ENCODE results near the gene NPPA. TPM values are rescaled to one million over a fixed set of nuclear protein-coding genes. Genes with fewer than 3 reads are reported as not detected.

The NPPA gene
- total and polyA plus RNA-seq, 9 of the 15 experiments (the other 6 are each of a cell fraction or from before 2014, with no cell fraction given), result not detected

DNA sequence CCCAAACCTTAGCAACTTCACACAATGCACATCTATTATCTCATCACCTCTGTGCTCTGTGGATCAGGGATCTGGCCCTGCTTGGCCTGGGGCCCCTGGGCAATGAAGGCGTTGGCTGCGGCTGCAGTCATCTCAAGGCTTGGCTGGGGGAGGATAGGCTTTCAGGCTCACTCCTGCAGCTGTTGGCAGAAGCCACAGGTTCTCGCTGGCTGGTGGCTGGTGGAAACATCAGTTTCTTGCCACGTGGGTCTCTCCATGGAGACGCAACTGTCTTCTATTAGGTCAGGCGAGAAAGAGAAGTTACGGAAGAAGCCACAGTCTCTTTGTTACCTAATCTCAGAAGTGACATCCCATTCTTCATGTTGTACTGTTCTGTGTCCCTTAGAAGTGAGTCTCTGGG lies 3.6 kb upstream of the NPPA start:
- Histone ChIP-seq H3K9ac (ENCODE audit: insufficient read depth in 1 of 2, low read depth in 2 of 2, low read length in 2 of 2) (peak overlapping the region in 1 of 2 experiments; percentile 63; a peak in 1 of 4 replicates), H2AFZ (ENCODE audit: low read depth, low read length) (no peak overlapping the region), H4K20me1 (replicated peaks; ENCODE audit: control insufficient read depth, insufficient read depth, low read length) (no peaks in the 10 kb centered on the region), H3K27me3 (ENCODE audit: control insufficient read depth in 2 of 2, insufficient read depth in 2 of 2, low read length in 2 of 2) (peaks cover 6 to 22% of the 10 kb centered on the region in 2 experiments; a peak in 3 of 5 replicates), H3K27ac (ENCODE audit: extremely low read depth, low read depth, low read length) (no peak overlapping the region), H3K9me1 (ENCODE audit: control insufficient read depth, insufficient read depth, low read length) (no peaks in the 10 kb centered on the region), H3K4me1 (replicated peaks in 1 of 2; ENCODE audit: control insufficient read depth in 2 of 2, insufficient read depth in 2 of 2, low read length in 2 of 2) (peaks cover 6 to 11% of the 10 kb centered on the region in 2 experiments; a peak in 4 of 5 replicates), H3K36me3 (ENCODE audit: control insufficient read depth, insufficient read depth, low read length) (peaks cover 9% of the 10 kb centered on the region; the same call in 1 of the 3 replicates), H3K9me3 (replicated peaks; ENCODE audit: control insufficient read depth, insufficient read depth, low read depth, low read length) (no peaks in the 10 kb centered on the region), H3K4me3 (no peak overlapping the region), H3K79me2 (ENCODE audit: control insufficient read depth, insufficient read depth, low read length) (no peaks in the 10 kb centered on the region), H3K4me2 (ENCODE audit: insufficient read depth, low read length) (no peak overlapping the region)
- no TSS peak for BruUV-seq (replicated peaks)
- FAIRE-seq (no peak), ATAC-seq (peak; percentile 61), DNase-seq (ENCODE audit: extremely low read depth in 1 of 4, low spot score in 3 of 4) (peak in 1 of 4 experiments; percentile 35)
- ChIA-PET POLR2A (interaction anchor here (8.8 kb wide), 1 partner anchor 58 kb away, joined by 96 read pairs; no protein-coding TSS in a partner anchor), CTCF (ENCODE audit: low intra/inter-chr PET ratio) (no interaction called here)
- in situ Hi-C loops (cut with MboI), result no loop called here
- TF ChIP-seq POLR2G (IDR thresholded peaks at IDR 0.05; ENCODE audit: low read depth, low read length) (0 out of 2 replicates have a peak, but pooled peaks have one; percentile 36), U2AF2 (optimal IDR thresholded peaks at IDR 0.05; ENCODE audit: low read depth, low read length) (no peak), CEBPB (tag; IDR thresholded peaks at IDR 0.05) (no peak), TFAP4 (CRISPR knock-in tag; IDR thresholded peaks at IDR 0.05; ENCODE audit: borderline replicate concordance) (peak; percentile 33; the same call in 1 of the 2 replicates), BHLHE40 (IDR thresholded peaks at IDR 0.05; ENCODE audit: low read length) (0 out of 2 replicates have a peak, but pooled peaks have one; percentile 9)
- TF ChIP-seq, protein P1, sequence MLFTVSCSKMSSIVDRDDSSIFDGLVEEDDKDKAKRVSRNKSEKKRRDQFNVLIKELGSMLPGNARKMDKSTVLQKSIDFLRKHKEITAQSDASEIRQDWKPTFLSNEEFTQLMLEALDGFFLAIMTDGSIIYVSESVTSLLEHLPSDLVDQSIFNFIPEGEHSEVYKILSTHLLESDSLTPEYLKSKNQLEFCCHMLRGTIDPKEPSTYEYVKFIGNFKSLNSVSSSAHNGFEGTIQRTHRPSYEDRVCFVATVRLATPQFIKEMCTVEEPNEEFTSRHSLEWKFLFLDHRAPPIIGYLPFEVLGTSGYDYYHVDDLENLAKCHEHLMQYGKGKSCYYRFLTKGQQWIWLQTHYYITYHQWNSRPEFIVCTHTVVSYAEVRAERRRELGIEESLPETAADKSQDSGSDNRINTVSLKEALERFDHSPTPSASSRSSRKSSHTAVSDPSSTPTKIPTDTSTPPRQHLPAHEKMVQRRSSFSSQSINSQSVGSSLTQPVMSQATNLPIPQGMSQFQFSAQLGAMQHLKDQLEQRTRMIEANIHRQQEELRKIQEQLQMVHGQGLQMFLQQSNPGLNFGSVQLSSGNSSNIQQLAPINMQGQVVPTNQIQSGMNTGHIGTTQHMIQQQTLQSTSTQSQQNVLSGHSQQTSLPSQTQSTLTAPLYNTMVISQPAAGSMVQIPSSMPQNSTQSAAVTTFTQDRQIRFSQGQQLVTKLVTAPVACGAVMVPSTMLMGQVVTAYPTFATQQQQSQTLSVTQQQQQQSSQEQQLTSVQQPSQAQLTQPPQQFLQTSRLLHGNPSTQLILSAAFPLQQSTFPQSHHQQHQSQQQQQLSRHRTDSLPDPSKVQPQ (CRISPR knock-in tag; IDR thresholded peaks at IDR 0.05; ENCODE audit: borderline replicate concordance), result no peak
- TF ChIP-seq, protein P2, sequence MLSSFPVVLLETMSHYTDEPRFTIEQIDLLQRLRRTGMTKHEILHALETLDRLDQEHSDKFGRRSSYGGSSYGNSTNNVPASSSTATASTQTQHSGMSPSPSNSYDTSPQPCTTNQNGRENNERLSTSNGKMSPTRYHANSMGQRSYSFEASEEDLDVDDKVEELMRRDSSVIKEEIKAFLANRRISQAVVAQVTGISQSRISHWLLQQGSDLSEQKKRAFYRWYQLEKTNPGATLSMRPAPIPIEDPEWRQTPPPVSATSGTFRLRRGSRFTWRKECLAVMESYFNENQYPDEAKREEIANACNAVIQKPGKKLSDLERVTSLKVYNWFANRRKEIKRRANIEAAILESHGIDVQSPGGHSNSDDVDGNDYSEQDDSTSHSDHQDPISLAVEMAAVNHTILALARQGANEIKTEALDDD (IDR thresholded peaks at IDR 0.05), result no peak
- WGBS (ENCODE audit: insufficient coverage, low coverage, missing lambda C conversion rate), result 21% methylated on average over 7 of the region's 7 CpGs
- intact Hi-C loops (cut with micrococcal nuclease), result no loop called here

Data from K562 (cell line).